ENCODE data around the gene UBE2QL1.

The UBE2QL1 gene

GRCh38 chr5:6517510-6517909 is 68.9 kb downstream of the UBE2QL1 start:
- Histone ChIP-seq H3K27ac (ENCODE audit: low read depth, low read length) (no peak overlapping the region), H3K4me3 (ENCODE audit: insufficient read depth, low read length, poor library complexity, severe bottlenecking) (no peak overlapping the region), H3K9me2 (replicated peaks; ENCODE audit: insufficient read depth, low read length) (no peaks in the 10 kb centered on the region), H3F3A (ENCODE audit: insufficient read depth) (no peaks in the 10 kb centered on the region), H3K9me3 (ENCODE audit: insufficient read depth, low read length) (no peaks in the 10 kb centered on the region), H3K79me2 (ENCODE audit: insufficient read depth, low read length) (no peaks in the 10 kb centered on the region), H3K27me3 (ENCODE audit: low read length) (no peaks in the 10 kb centered on the region), H3K9ac (ENCODE audit: low read length) (no peak overlapping the region), H4K20me1 (ENCODE audit: low read depth, low read length) (no peaks in the 10 kb centered on the region), H3K36me3 (ENCODE audit: low read length) (no peaks in the 10 kb centered on the region), H2AFZ (ENCODE audit: low read depth, low read length, severe bottlenecking) (no peak overlapping the region), H3K4me2 (ENCODE audit: low read depth, low read length, poor library complexity, severe bottlenecking) (no peak overlapping the region)
- TF ChIP-seq EZH2phosphoT487 (conservative IDR thresholded peaks at IDR 0.05; ENCODE audit: low read length) (no peak), CTCF (IDR thresholded peaks at IDR 0.05; ENCODE audit: insufficient read depth, low read length, poor library complexity, severe bottlenecking) (no peak)

GRCh38 chr5:6518298-6519057 is 69.8 kb downstream of the UBE2QL1 start:
- H3K27ac ChIP-seq (ENCODE audit: low read depth, low read length), result no peak overlapping the region
- TF ChIP-seq CTCF (IDR thresholded peaks at IDR 0.05; ENCODE audit: insufficient read depth, low read length, poor library complexity, severe bottlenecking), result no peak
- no peak for TF ChIP-seq EZH2phosphoT487 (conservative IDR thresholded peaks at IDR 0.05; ENCODE audit: low read length)
- no peaks in the 10 kb centered on the region for H3K79me2 ChIP-seq (ENCODE audit: insufficient read depth, low read length)
- no peaks in the 10 kb centered on the region for H4K20me1 ChIP-seq (ENCODE audit: low read depth, low read length)
- no peaks in the 10 kb centered on the region for H3K27me3 ChIP-seq (ENCODE audit: low read length)
- H3K4me3 ChIP-seq (ENCODE audit: insufficient read depth, low read length, poor library complexity, severe bottlenecking), result no peak overlapping the region
- no peak overlapping the region for H3K9ac ChIP-seq (ENCODE audit: low read length)
- no peaks in the 10 kb centered on the region for H3K36me3 ChIP-seq (ENCODE audit: low read length)
- no peak overlapping the region for H3K4me2 ChIP-seq (ENCODE audit: low read depth, low read length, poor library complexity, severe bottlenecking)
- H3K9me2 ChIP-seq (replicated peaks; ENCODE audit: insufficient read depth, low read length), result no peaks in the 10 kb centered on the region
- no peaks in the 10 kb centered on the region for H3F3A ChIP-seq (ENCODE audit: insufficient read depth)
- no peaks in the 10 kb centered on the region for H3K9me3 ChIP-seq (ENCODE audit: insufficient read depth, low read length)
- H2AFZ ChIP-seq (ENCODE audit: low read depth, low read length, severe bottlenecking), result no peak overlapping the region

GRCh38 chr5:6520201-6520600 is 71.5 kb downstream of the UBE2QL1 start:
- no peaks in the 10 kb centered on the region for H3K27me3 ChIP-seq (ENCODE audit: low read length)

More at GRCh38 chr5:6520201-6520600, 71.5 kb downstream of the UBE2QL1 start:
- H3K4me2 ChIP-seq (ENCODE audit: low read depth, low read length, poor library complexity, severe bottlenecking), result no peak overlapping the region
- H2AFZ ChIP-seq (ENCODE audit: low read depth, low read length, severe bottlenecking), result no peak overlapping the region
- H3K79me2 ChIP-seq (ENCODE audit: insufficient read depth, low read length), result no peaks in the 10 kb centered on the region
- H4K20me1 ChIP-seq (ENCODE audit: low read depth, low read length), result no peaks in the 10 kb centered on the region
- no peaks in the 10 kb centered on the region for H3K36me3 ChIP-seq (ENCODE audit: low read length)
- H3K27ac ChIP-seq (ENCODE audit: low read depth, low read length), result no peak overlapping the region
- H3K9me2 ChIP-seq (replicated peaks; ENCODE audit: insufficient read depth, low read length), result no peaks in the 10 kb centered on the region
- H3K4me3 ChIP-seq (ENCODE audit: insufficient read depth, low read length, poor library complexity, severe bottlenecking), result no peak overlapping the region
- H3K9ac ChIP-seq (ENCODE audit: low read length), result no peak overlapping the region
- no peaks in the 10 kb centered on the region for H3F3A ChIP-seq (ENCODE audit: insufficient read depth)
- H3K9me3 ChIP-seq (ENCODE audit: insufficient read depth, low read length), result no peaks in the 10 kb centered on the region
- TF ChIP-seq CTCF (IDR thresholded peaks at IDR 0.05; ENCODE audit: insufficient read depth, low read length, poor library complexity, severe bottlenecking), result no peak

Measured in SU-DHL-6 (cell line).